ENCODE data around the gene SYPL1.

Gene SYPL1

GRCh38 chr7:106119719-106120118, 7.6 kb upstream of the SYPL1 start:
- no peak for TF ChIP-seq POLR2AphosphoS5 (IDR thresholded peaks at IDR 0.05; ENCODE audit: low read depth, low read length)
- no peak for TF ChIP-seq REST (IDR thresholded peaks at IDR 0.05; ENCODE audit: insufficient read depth in 1 of 2, low read depth in 2 of 2, low read length in 2 of 2)
- no peak for TF ChIP-seq TAF1 (IDR thresholded peaks at IDR 0.05; ENCODE audit: borderline replicate concordance, insufficient read depth, low read length)
- TF ChIP-seq SIN3A (IDR thresholded peaks at IDR 0.05; ENCODE audit: borderline replicate concordance, insufficient read depth, low read length) = no peak
- TF ChIP-seq FOXP2 (optimal IDR thresholded peaks at IDR 0.05; ENCODE audit: borderline replicate concordance, extremely low read depth, extremely low read length, insufficient read depth) = no peak

DNA sequence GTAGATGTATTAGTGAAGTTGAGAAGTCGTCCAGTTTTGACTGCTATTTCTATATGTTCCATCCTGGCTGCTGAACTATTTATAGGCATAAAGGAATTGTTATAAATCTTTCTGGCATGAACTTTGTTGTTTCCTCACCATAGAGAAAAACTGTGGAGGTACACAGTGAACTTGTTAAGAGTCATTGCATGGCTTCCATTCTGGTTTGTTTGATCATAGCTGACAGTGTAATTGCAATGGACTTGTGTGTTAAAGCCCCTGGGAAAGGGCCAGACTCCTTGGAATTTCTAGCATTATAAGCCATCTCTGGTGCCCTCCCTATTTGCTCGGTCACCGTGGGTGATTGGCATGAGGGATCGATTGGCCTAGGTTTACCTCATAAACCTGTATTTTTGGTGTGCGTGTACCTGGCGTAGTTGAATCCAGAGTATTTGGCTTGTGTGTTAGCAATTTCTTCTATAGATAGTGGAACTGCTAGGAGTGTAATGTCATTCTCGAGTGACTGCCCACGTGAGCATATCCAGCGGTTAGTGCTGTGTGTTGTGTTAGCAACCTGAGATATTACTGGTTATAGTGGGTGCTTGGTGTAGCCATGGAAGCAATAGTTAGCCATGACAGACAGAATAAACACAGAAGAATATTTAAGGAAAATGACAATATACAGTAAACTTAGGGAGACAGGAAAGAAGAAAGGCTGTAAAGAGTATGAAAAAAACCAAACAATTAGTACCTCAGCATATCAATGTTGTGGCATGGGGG, 5.9 kb upstream of the SYPL1 start:
- TF ChIP-seq FOXP2 (optimal IDR thresholded peaks at IDR 0.05; ENCODE audit: borderline replicate concordance, extremely low read depth, extremely low read length, insufficient read depth) (no peak), REST (IDR thresholded peaks at IDR 0.05; ENCODE audit: insufficient read depth in 1 of 2, low read depth in 2 of 2, low read length in 2 of 2) (no peak), TAF1 (IDR thresholded peaks at IDR 0.05; ENCODE audit: borderline replicate concordance, insufficient read depth, low read length) (no peak), SIN3A (IDR thresholded peaks at IDR 0.05; ENCODE audit: borderline replicate concordance, insufficient read depth, low read length) (no peak), POLR2AphosphoS5 (IDR thresholded peaks at IDR 0.05; ENCODE audit: low read depth, low read length) (no peak)

GRCh38 chr7:106116161-106116704, 4.1 kb upstream of the SYPL1 start:
- TF ChIP-seq TAF1 (IDR thresholded peaks at IDR 0.05; ENCODE audit: borderline replicate concordance, insufficient read depth, low read length) (no peak), FOXP2 (optimal IDR thresholded peaks at IDR 0.05; ENCODE audit: borderline replicate concordance, extremely low read depth, extremely low read length, insufficient read depth) (no peak), REST (IDR thresholded peaks at IDR 0.05; ENCODE audit: insufficient read depth in 1 of 2, low read depth in 2 of 2, low read length in 2 of 2) (no peak), POLR2AphosphoS5 (IDR thresholded peaks at IDR 0.05; ENCODE audit: low read depth, low read length) (no peak), SIN3A (IDR thresholded peaks at IDR 0.05; ENCODE audit: borderline replicate concordance, insufficient read depth, low read length) (no peak)

GRCh38 chr7:106114716-106115383, 2.7 kb upstream of the SYPL1 start:
- no peak for TF ChIP-seq SIN3A (IDR thresholded peaks at IDR 0.05; ENCODE audit: borderline replicate concordance, insufficient read depth, low read length)

- TF ChIP-seq TAF1 (IDR thresholded peaks at IDR 0.05; ENCODE audit: borderline replicate concordance, insufficient read depth, low read length) (no peak), REST (IDR thresholded peaks at IDR 0.05; ENCODE audit: insufficient read depth in 1 of 2, low read depth in 2 of 2, low read length in 2 of 2) (no peak), POLR2AphosphoS5 (IDR thresholded peaks at IDR 0.05; ENCODE audit: low read depth, low read length) (no peak), SIN3A (IDR thresholded peaks at IDR 0.05; ENCODE audit: borderline replicate concordance, insufficient read depth, low read length) (no peak), FOXP2 (optimal IDR thresholded peaks at IDR 0.05; ENCODE audit: borderline replicate concordance, extremely low read depth, extremely low read length, insufficient read depth) (no peak)
These were observed 885 bp upstream of the SYPL1 start for GRCh38 chr7:106112972-106113421.

All from PFSK-1 (cell line).